GM21390 (cell line): ENCODE results near the gene PRAMEF11.
"Not testable (repeated sequence)": the region's sequence is repeated elsewhere in the genome, so short reads cannot be mapped to it uniquely, and the experiment has no call there.

Experiments
- ATAC-seq: cut with Tn5 transposase; IDR thresholded peaks from one replicate; pipeline ENCODE4 v1.9.1; 2021; ENCODE audit not compliant: unreplicated experiment

Gene PRAMEF11

DNA sequence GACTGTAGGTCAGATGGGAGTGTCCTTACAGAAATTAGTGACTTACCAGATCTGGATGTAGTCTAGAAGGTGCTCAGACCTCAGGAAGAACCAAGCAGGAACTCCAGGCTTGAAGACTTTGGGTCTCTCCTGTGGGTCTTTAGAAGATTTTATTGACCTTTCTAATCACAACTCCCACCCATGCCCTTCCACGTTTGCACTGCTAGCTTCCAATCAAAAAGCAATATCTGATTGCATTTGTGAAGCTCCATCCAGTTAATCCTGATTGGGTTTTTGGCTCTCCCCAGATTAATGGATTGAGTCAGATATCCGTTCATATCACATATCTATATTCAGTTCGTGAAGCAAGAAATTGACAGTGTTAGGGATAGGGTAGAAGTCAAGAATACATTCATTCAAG is at the start of gene PRAMEF11:
Gene PRAMEF11, minus strand, starts transcription at position 101 of the 400 bp plus-strand sequence. CDS start 2,621 bp downstream, outside the sequence.
- not testable (repeated sequence) for ATAC-seq

DNA sequence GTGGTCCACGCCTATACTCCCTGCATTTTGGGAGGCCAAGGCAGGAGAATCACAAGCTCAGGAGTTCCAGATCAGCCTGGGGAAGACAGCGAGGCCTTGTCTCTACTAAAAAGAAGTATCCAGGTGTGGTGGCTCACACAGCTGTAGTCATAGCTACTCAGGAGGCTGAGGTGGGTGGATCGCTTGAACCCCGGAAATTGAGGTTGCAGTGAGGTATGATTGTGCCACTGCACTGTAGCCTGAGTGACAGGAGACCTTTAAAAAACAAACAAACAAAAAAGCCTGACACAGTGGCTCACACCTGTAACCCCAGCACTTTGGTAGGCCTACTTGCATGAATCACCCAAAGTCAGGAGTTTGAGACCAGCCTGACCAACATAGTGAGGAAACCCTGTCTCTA is 47.2 kb upstream of the PRAMEF11 start:
- not testable (repeated sequence) for ATAC-seq

DNA sequence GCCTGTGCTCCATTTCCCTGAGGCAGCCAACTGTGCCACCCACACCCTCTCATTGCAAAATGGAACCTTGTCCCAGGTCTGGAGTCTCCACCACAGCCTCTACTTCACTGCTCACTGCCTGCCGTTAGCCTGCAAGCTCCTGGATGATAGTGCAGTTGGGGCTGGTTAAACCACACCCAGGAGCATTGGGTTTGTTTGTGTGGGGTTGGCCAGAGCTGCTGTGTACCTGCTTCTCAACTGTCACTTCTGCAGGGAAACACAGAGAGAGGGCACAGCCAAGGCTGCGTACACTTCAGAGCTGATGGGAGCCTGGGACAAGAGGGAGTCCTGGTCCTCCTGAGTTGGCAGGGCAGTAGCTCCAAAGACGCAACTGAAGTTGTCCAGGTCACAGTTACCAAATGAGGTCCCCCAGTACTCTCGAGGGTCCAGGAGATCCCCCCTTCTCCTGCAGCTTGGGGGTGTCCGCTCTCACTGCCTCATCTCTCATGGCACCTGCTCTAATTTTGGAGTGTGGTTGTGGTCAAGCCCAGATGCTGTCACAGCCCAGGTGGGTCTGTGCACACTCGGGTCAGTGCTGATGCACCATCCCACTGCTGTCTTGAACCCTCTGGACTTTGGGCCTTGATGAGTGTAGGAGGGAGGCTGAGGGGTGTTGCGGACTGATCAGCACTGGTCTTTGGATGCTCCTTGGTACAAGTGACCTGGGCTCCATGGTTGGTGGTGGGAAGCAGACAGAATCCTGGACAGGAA is 32.1 kb upstream of the PRAMEF11 start:
- ATAC-seq = not testable (repeated sequence)

DNA sequence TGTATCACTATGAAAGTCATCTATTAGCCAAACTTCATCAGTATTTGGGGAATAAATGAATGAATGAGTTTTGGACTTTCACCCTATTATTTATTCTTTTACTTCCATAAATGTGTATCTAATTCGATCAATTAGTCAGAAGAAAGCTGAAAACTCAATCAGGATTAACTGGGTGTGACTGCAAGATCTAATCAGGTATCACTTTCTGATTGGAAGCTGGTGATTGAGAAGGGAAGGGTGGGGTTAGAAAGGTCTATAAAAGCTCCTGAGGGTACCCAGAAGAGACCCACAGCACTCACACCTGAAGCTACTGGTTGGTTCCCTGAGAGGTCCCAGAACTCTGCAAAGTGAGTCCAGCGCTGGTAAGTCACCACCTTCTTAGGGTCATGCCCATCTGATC is 25.6 kb upstream of the PRAMEF11 start, which contains the start of gene PRAMEF2:
Gene PRAMEF2, plus strand, starts transcription at position 301 of the 400 bp plus-strand sequence. CDS start 1,924 bp downstream, outside the sequence.
- ATAC-seq = not testable (repeated sequence)

DNA sequence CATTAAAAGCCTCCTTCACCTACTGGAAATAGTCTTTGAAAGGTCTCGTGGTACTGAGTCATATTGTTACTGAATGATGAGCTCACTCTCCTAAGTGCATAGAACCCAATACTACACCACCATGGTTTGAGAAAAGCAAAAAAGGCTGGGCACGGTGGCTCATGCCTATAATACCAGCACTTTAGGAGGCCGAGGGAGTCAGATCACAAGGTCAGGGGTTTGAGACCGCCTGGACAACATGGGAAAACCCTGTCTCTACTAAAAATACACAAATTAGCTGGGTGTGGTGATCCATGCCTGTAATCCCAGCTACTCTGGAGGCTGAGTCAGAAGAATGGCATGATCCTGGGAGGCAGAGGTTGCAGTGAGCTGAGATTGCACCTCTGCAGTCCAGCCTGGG is 20.6 kb upstream of the PRAMEF11 start:
- ATAC-seq = no peak

DNA sequence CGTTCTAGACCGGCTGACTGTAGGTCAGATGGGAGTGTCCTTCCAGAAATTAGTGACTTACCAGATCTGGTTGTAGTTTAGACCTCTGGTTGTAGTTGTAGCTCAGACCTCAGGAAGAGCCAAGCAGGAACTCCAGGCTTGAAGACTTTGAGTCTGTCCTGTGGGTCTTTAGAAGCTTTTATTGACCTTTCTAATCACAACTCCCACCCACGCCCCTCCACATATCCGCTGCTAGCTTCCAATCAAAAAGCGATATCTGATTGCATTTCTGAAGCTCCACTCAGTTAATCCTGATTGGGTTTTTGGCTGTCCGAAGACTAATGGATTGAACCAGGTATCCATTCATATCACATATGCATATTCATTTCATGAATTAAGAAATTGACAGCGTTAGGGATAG is 17.4 kb upstream of the PRAMEF11 start, which contains the start of gene HNRNPCL1:
Gene HNRNPCL1, minus strand, starts transcription at position 101 of the 400 bp plus-strand sequence. CDS start 431 bp downstream, outside the sequence.
- ATAC-seq = not testable (repeated sequence)

DNA sequence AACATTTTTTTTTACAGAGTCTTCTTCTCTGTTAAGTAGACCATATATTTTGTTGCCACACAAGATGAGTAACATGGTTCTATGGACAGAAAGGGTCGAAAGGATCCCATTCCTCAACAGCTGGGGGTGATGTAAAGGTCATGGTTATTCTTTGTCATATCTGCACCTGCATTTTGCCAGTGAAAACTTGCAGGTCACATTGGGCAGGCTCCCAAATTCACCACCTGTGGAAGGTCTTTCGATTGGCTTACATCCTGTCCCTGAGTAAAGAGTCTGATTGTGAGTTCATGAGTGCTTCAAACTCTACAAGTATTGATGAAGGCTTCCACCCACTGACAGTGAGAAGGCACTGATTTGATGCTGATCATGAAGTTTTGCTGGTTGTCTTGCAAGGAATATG is 2.0 kb upstream of the PRAMEF11 start:
- not testable (repeated sequence) for ATAC-seq

DNA sequence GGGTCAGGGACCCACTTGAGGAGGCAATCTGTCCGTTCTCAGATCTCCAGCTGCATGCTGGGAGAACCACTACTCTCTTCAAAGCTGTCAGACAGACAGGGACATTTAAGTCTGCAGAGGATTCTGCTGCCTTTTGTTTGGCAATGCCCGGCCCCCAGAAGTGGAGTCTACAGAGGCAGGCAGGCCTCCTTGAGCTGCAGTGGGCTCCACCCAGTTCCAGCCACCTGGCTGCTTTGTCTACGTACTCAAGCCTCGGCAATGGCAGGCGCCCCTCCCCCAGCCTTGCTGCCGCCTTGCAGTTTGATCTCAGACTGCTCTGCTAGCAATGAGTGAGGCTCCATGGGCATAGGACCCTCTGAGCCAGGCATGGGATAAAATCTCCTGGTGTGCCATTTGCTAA is 12.1 kb downstream of the PRAMEF11 start:
- ATAC-seq = not testable (repeated sequence)

DNA sequence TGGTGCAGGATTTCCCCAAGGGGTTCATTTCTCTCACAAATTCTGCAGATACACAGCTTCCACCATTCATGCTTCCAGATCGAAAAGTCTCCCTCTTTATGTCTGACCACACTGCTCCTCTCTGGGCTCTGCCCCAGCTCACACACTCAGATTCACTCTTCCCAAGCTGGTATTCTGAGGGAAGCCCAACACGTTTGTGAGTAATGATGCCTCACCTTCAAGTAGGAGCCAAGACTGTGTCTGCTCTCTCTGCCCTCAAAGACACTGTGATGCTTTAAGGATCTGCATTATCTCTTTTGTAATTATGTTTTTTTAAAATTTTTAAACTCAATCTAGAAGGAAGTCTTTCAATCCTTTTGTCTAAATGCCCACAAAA is 19.8 kb downstream of the PRAMEF11 start:
- ATAC-seq = no peak

DNA sequence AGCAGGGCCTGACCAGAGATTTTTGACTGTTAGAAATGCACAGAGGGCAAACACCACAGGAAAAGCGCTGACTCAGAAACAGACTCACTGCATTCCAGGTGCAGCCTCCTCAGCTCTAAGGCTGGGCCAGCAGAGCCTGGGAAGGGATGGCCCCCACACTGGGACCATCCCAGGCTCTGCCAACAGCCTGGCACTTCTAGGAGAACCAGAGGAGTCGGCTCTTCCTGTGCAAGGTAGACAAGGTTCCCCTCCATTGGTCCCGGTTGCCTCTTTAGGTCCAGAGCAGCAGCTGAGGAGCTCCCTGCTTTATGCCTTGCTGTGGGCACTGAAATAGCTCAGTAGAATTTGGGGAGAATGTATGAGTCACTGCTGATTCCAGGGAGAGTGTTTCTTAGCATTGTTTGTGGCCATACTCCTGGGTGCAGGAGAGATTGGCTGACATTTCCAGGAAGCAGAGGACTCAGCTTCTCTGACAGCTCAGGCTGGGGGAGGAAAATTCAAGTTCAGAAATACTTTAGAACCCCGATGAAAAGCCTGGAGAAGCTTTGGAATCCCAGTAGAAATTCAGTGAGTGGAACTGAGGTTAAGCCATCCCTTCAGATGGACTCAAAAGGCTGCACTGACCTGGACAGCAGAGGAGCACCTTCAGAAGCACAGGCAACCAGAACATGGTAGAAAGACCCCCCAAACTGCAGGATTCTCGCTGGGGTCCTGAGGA is 20.4 kb downstream of the PRAMEF11 start:
- ATAC-seq = no peak

DNA sequence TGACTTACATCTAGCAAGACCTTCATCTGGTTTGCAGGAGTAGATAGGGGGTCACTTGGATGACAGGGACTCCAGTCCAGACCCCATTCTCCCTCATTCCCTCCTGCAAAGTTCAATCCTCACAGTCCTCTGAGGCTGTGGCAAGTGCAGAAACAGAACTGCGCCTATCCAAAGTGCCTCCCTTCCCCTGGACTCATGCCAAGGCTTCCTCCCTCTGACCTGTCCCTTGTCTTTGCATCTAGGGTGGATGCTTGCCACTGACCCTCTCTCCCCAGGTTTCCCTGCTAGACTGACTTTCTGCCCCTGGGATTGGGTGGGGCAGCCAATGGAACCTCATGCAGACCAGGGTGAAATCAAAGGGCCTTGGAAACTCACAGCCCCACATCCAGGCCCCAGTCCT is 21.3 kb downstream of the PRAMEF11 start:
- no peak for ATAC-seq

DNA sequence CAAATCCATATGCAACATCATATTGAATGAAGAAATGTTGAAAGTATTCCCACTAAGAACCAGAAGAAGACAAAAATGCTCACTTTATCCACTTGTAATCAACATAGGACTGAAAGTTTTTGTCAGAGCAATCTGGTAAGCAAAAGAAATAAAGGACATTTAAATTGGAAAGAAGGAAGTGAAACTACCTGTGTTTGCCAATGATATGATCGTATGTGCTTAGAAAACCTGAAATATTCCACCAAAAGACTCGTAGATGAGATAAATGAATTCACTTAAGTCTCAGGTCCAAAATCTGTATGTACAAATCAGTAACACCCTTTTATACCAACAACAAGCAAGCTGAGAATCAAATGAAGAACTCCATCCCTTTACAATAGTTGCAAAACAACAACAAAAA is 31.5 kb downstream of the PRAMEF11 start:
- ATAC-seq = no peak

DNA sequence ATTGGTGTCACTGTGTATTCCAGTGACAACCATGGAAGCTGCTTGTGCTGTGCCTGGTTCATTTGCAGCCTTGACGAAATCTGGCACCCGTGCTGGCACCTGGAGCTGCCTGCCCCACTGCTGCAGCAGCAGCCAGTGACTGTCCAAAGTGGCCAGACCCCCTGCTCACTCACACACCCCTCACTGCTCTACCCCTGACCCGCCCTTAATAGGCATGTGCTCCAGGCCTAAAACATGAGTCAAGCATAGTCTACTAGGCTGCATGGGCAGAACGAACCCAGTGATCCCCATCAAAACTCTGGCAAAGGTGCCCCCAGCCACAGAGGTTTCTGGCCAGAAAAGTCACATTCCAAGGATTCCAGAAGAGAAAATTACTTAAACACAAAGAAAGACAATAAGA is 32.3 kb downstream of the PRAMEF11 start:
- ATAC-seq = no peak

DNA sequence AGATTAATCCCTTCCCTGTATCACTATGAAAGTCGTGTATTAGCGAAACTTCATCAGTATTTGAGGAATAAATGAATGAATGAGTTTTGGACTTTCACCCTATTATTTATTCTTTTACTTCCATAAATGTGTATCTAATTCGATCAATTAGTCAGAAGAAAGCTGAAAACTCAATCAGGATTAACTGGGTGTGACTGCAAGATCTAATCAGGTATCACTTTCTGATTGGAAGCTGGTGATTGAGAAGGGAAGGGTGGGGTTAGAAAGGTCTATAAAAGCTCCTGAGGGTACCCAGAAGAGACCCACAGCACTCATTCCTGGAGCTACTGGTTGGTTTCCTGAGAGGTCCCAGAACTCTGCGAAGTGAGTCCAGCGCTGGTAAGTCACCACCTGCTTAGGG is 40.1 kb downstream of the PRAMEF11 start, which contains the start of gene PRAMEF1:
Gene PRAMEF1, plus strand, starts transcription at position 301 of the 400 bp plus-strand sequence. CDS start 1,831 bp downstream, outside the sequence.
- not testable (repeated sequence) for ATAC-seq

DNA sequence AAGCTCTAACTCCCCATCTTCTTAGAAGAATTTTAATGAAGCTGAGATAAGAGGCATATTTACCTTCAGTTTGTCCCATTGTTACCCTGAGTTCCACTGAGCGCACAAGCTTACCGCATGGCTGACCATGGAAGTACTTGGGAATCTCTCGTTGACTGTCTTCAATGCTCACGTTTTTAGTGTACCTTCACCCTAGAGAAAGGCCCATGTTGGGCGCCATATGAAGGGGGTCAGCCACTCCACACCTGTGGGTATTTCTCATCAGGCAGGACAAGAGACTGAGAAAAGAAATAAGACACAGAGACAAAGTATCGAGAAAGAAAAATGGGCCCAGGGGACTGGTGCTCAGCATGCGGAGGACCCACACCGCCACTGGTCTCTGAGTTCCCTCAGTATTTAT is 46.5 kb downstream of the PRAMEF11 start:
- ATAC-seq = not testable (repeated sequence)

DNA sequence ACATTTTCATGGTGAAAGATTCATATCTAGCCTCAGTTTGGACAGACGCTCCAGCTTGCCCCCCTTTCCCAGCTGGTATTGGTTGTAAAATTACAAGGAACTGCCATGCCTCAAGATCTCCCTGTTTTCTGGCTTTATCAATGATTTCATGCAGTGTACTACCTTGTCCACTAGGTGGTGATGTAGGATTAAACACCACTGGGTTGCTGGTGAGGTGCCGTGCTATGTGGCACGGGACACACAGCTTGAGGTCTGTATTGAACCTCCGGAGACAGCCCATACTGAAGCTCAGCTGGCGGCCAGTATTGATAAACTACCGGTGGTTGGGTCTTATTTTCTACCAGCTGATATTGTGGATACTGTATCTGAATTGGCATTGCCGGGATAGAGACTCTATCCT is 47.4 kb downstream of the PRAMEF11 start:
- not testable (repeated sequence) for ATAC-seq

DNA sequence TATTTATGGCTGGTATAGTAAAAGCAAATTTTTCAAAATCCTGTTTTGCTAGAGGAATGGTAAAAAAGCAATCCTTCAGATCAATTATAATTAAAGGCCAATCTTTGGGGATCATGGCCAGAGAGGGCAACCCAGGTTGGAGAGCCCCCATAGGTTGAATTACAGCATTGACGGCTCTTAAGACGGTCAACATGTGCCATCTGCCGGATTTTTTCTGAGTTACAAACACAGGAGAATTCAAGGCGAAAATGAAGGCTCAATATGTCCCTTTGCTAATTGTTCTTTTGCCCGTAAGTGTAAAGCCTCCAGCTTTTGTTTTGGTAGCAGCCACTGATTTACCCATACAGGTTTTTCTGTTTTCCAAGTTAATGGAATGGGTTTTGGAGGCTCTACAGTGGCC is 49.7 kb downstream of the PRAMEF11 start:
- not testable (repeated sequence) for ATAC-seq

DNA sequence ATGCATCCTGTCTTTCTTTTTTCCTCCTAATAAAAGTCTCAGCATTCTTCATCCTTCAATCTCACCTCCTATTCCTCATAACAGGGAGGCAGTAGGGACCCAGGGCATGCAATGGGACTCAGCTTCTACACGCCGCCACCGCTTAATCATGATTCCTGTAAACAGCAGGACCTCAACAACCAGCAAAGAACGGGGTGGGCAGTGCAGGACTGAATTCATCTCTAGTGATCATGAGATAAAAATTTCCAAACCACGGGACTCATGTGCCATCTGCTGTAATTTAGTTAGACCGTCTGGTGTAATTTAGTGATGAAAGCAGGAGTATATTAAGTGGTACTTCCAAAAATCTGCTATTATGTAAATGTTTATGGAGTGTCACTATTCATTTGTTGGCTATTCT is 52.3 kb downstream of the PRAMEF11 start:
- ATAC-seq = no peak

DNA sequence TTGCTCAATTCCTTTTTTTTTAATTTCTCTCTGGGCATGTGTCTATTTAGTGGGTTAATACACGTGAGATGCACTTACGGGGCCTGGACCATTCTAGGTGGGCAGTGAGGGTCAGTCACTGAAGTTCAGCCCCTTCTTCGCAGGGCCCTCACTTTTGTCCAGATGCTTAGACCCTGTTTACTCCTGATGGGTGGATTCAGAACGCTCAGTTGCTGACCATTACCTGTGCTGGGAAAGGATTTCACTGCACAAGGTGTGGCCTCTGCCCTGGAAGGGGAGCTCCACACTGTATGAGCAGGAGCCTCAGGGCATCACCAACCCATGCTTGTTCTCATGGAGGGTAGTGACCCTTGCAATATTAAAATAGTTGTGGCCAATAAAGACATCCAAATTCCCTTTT is 53.1 kb downstream of the PRAMEF11 start:
- no peak for ATAC-seq

DNA sequence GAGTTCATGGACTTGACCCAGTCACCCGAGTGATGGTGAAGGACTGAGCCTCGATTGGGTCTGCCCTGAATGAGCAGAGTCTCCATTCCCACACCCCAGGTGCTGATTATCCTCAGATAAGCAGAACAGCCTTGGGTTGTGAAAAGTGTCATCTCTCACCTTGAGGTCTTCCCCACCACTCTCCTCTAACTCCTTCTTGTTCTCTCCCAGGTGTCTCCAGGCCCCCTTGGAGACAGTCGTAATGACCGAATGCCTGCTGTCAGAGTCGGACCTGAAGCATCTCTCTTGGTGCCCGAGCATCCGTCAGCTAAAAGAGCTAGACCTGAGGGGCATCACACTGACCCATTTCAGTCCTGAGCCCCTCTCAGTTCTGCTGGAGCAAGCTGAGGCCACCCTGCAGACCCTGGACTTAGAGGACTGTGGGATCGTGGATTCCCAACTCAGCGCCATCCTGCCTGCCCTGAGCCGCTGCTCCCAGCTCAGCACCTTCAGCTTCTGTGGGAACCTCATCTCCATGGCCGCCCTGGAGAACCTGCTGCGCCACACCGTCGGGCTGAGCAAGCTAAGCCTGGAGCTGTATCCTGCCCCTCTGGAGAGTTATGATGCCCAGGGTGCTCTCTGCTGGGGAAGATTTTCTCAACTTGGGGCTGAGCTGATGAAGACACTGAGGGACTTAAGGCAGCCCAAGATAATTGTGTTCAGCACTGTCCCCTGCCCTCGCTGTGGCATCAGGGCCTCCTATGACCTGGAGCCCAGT is 54.2 kb downstream of the PRAMEF11 start:
- no peak for ATAC-seq

DNA sequence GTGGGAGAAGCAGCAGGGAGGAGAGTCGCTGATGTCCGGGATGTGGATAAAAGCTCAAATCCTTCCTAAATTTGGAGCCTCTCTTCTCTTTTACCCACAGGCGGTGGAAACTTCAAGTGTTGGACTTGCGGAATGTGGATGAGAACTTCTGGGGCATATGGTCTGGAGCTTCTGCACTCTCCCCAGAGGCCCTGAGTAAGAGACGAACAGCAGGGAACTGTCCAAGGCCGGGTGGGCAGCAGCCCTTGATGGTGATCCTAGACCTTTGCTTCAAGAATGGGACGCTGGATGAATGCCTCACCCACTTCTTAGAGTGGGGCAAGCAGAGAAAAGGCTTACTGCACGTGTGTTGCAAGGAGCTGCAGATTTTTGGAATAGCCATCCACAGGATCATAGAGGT is 55.8 kb downstream of the PRAMEF11 start:
- no peak for ATAC-seq
